HG03103 (cell line): ENCODE measurements around the gene FCER1G.
A peak's percentile ranks its signal among the peaks of the same experiment; 100 is the strongest.

Source experiments
- ATAC-seq: cut with Tn5 transposase; IDR thresholded peaks from one replicate; pipeline ENCODE4 v1.9.1; 2021; ENCODE audit warnings: low read depth; ENCODE audit not compliant: unreplicated experiment

FCER1G gene

GRCh38 chr1:161215076-161215475, at the start of gene FCER1G:
FCER1G (plus strand) TSS chr1:161215295; CDS start chr1:161215322, 27 bp downstream.
- ATAC-seq = no peak

- peak; percentile 93 for ATAC-seq
These were observed 49.1 kb upstream of the FCER1G start, which contains the start of gene PPOX for GRCh38 chr1:161165742-161166668. PPOX (plus strand) TSS chr1:161166426; CDS start chr1:161166848, 422 bp downstream.

- no peak for ATAC-seq
These were observed 48.2 kb upstream of the FCER1G start for GRCh38 chr1:161166669-161167548.

GRCh38 chr1:161168906-161169305, 46.2 kb upstream of the FCER1G start:
- no peak for ATAC-seq

GRCh38 chr1:161171191-161171590, 43.9 kb upstream of the FCER1G start:
- no peak for ATAC-seq

DNA sequence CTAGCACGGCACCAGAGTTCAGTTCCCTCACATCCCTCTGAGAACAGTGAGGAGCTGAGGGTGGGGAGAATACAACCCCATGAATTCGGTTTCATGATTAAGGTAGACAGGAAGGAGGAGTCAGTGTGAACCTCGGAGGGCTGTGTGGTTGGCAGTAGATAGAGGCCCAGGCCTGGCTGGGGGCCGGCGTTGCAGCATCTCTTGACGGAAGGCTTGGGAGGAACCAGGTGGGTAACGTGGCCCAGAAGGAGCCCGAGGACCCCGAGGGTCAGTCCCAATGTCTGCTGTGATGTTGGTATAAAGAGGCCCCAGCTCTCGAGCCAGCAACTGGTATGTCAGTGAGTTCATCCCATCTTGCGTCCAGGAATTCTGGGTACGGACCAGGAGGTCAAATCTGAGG, 43.4 kb upstream of the FCER1G start:
- ATAC-seq = no peak

DNA sequence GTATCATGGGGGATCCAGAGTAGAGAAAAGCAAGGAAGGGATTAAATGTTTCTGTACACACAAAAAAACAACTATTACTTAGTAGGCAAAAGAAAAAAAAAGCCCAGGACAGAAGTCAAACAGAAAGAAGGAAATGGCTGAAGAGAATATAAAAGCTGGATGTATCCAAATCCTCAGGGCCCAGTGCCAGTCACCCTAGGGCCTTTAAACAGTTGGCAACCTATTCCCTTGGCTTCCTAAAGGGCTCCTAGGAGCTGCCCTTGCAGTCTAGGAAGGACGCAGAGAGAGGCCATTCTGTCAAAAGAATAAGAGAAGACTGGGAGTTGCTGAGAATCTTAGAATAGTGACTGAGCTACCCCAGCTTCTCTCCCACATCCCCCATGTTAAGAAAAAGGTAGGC, 42.7 kb upstream of the FCER1G start:
- ATAC-seq = no peak

GRCh38 chr1:161172776-161173376, 42.2 kb upstream of the FCER1G start:
- ATAC-seq = no peak

DNA sequence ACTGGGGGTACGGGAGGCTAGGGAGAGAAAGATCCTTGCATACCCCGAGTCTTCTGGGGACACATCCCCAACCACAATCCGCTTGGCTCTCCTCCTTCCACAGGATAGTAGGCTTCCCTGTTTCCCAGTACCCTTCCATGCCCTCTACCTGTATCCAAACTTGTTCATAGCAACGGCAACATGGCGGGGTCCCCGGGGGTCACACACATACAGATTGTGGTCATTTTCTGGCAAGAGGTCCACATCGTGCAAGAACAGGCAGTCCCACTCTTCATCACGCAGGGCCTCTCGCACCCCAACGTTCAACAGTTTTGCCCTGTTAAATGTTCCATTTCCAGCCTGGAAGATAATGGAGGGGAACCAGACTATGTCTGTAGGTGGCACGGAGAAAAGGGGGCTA, 41.4 kb upstream of the FCER1G start:
- ATAC-seq = no peak

- ATAC-seq = no peak
These were observed 40.2 kb upstream of the FCER1G start for GRCh38 chr1:161174911-161175310.

DNA sequence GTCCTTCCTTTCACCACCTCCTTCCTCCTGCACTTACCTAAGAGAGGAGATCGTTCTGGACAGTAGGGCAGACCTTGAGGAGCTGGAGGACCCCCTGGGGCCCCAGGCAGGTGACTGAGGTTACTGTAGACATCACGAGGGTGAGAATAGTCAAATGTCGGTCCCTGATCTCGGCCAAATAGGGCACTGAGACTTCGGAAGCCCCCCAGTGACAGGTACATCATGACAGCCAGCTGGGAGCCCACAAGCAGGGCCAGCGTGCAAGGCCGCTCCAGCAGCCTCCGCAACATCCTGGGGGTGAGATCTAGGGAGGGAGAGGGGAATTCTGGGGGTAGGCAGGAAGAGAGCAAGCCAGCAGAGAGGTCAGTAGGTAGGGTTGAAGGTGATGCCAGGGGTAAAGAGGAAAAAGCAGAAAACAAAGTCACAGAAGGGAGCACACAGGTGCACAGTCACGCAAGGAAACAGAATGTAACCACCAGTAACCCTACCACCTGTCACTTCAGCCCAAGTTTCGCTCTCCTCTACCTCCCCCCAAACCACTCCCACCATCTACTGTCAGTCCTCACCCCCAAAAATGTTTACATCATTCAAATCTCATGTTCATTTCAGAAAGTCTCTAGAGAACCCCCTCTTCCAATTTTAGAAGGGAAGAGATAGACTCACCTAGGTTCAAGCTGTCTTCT, 39.2 kb upstream of the FCER1G start:
- no peak for ATAC-seq

GRCh38 chr1:161176468-161177111, 38.5 kb upstream of the FCER1G start:
- ATAC-seq = no peak

GRCh38 chr1:161177112-161177935, 37.8 kb upstream of the FCER1G start, which contains the start of gene B4GALT3:
B4GALT3 (minus strand) TSS chr1:161177507; CDS start chr1:161176060, 1,447 bp downstream.
- ATAC-seq = peak; percentile 66

GRCh38 chr1:161177936-161178244, 37.2 kb upstream of the FCER1G start:
- ATAC-seq = no peak

DNA sequence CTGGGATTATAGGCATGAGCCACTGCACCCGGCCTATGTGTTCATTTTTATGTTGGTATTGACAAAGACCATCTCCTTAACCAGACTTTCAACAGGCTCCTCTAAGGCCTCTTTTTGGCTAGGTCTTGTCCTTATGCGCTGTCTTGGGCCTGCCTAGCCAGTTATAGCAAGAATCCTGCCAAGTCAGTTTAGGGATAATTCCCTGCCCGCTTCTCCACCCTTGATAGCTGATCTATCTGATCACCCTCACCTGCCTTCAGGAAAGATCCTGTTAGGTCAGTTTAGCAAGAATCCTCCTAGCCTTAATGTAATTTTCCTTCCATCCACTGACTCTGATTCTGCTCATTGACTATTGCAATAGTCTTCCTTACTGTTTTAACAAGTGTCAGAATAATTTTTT, 35.4 kb upstream of the FCER1G start:
- ATAC-seq = no peak

GRCh38 chr1:161180639-161181038, 34.5 kb upstream of the FCER1G start:
- ATAC-seq = no peak

GRCh38 chr1:161182214-161182613, 32.9 kb upstream of the FCER1G start:
- ATAC-seq = peak; percentile 34

GRCh38 chr1:161185282-161185682, 29.8 kb upstream of the FCER1G start:
- peak; percentile 48 for ATAC-seq

- ATAC-seq = no peak
These were observed 29.3 kb upstream of the FCER1G start for GRCh38 chr1:161185732-161186311.
